NCI-H446 (cell line): Measurements from ENCODE around the gene PSMG4.

ENCODE experiments used
- DNase-seq, 2 experiments: peaks; one replicate each; lab custom pipeline; 2025; lab: John Stamatoyannopoulos, UW

PSMG4 gene

GRCh38 chr6:3258720-3259490, at the start of gene PSMG4:
TSS of gene PSMG4 (plus strand) at chr6:3258947. CDS start at chr6:3259023, 76 bp downstream.
- DNase-seq: peak; percentile 83 to 87

- no peak for DNase-seq
Observed at GRCh38 chr6:3209114-3210023, 49.4 kb upstream of the PSMG4 start.

- no peak for DNase-seq
Observed at GRCh38 chr6:3210024-3210610, 48.6 kb upstream of the PSMG4 start.

- no peak for DNase-seq
Observed at GRCh38 chr6:3211681-3212080, 47.1 kb upstream of the PSMG4 start.

- no peak for DNase-seq
Observed at GRCh38 chr6:3212261-3212660, 46.5 kb upstream of the PSMG4 start.

GRCh38 chr6:3213334-3213695, 45.4 kb upstream of the PSMG4 start:
- DNase-seq: no peak

- no peak for DNase-seq
Observed at GRCh38 chr6:3214898-3215297, 43.8 kb upstream of the PSMG4 start.

GRCh38 chr6:3217286-3217685, 41.5 kb upstream of the PSMG4 start:
- no peak for DNase-seq

- DNase-seq: no peak
Observed at GRCh38 chr6:3218266-3218665, 40.5 kb upstream of the PSMG4 start.

- no peak for DNase-seq
Observed at GRCh38 chr6:3220366-3220765, 38.4 kb upstream of the PSMG4 start.

GRCh38 chr6:3221578-3221977, 37.2 kb upstream of the PSMG4 start:
- no peak for DNase-seq

GRCh38 chr6:3222506-3223038, 36.2 kb upstream of the PSMG4 start:
- DNase-seq: peak in 1 of 2 experiments; percentile 8

GRCh38 chr6:3226042-3226441, 32.7 kb upstream of the PSMG4 start:
- DNase-seq: no peak

GRCh38 chr6:3226481-3227362, 32.0 kb upstream of the PSMG4 start:
- DNase-seq: peak; percentile 5 to 30

- DNase-seq: peak; percentile 88 to 96
Observed at GRCh38 chr6:3227363-3228045, 31.2 kb upstream of the PSMG4 start, which contains the start of gene TUBB2B. TSS of gene TUBB2B (minus strand) at chr6:3227653. CDS start at chr6:3227543, 110 bp downstream.

GRCh38 chr6:3228046-3228671, 30.6 kb upstream of the PSMG4 start:
- DNase-seq: peak; percentile 36 to 71

- peak; percentile 51 to 54 for DNase-seq
Observed at GRCh38 chr6:3228771-3229565, 29.8 kb upstream of the PSMG4 start.

GRCh38 chr6:3229566-3230178, 29.1 kb upstream of the PSMG4 start:
- peak; percentile 18 to 69 for DNase-seq
